ENCODE results near the gene C1orf122.

- TF ChIP-seq NRL (CRISPR knock-in tag; IDR thresholded peaks at IDR 0.05; ENCODE audit: borderline replicate concordance) (peak; percentile 99), THAP9 (CRISPR knock-in tag; IDR thresholded peaks at IDR 0.05; ENCODE audit: borderline replicate concordance) (peak; percentile 77; the same call in 1 of the 2 replicates), ZNF543 (CRISPR knock-in tag; IDR thresholded peaks at IDR 0.05) (peak; percentile 98), FOXK2 (IDR thresholded peaks at IDR 0.05) (no peak), CTCF (CRISPR knock-in tag; IDR thresholded peaks at IDR 0.05) (no peak), ESRRA (CRISPR knock-in tag; IDR thresholded peaks at IDR 0.05; ENCODE audit: low read depth) (peak; percentile 84; the same call in 1 of the 2 replicates)
Measured at GRCh38 chr1:37764414-37764825, 43.2 kb upstream of the C1orf122 start.
